Kidney epithelial cell (primary cell): Measurements from ENCODE around the gene ZNF213. TPM values are rescaled to one million over a fixed set of nuclear protein-coding genes. Genes with fewer than 3 reads are reported as not detected.

Source experiments
- DNase-seq: peaks from one replicate; pipeline ENCODE4 v3.0.0-alpha.2; 2010; ENCODE audit warnings: low read depth
- H3K27me3 ChIP-seq: 2 replicates; pipeline ENCODE4 v1.6.0; 2011; ENCODE audit warnings: low read length; ENCODE audit not compliant: control insufficient read depth, insufficient read depth
- H3K36me3 ChIP-seq: 2 replicates; pipeline ENCODE4 v1.5.1; 2011; ENCODE audit warnings: low read length; ENCODE audit not compliant: control insufficient read depth, insufficient read depth
- H3K4me3 ChIP-seq: 2 replicates; pipeline ENCODE4 v1.5.1; 2011; ENCODE audit warnings: low read depth, mild to moderate bottlenecking, control low read depth, low read length
- CTCF ChIP-seq: IDR thresholded peaks from 2 replicates; pipeline ENCODE4 v1.5.1; 2011; ENCODE audit warnings: mild to moderate bottlenecking, moderate library complexity, low read length, control low read depth, inconsistent platforms; ENCODE audit not compliant: insufficient read depth, poor library complexity, severe bottlenecking
- total RNA-seq: library from RNA; depleted of rRNA; stranded (reverse); fragments of >200 nt; gene quantifications from 2 replicates; pipeline ENCODE4 v1.2.3, GENCODE V29; 2015

The ZNF213 gene
- total RNA-seq, 1 donor from 2014 or later = 13.7 TPM

DNA sequence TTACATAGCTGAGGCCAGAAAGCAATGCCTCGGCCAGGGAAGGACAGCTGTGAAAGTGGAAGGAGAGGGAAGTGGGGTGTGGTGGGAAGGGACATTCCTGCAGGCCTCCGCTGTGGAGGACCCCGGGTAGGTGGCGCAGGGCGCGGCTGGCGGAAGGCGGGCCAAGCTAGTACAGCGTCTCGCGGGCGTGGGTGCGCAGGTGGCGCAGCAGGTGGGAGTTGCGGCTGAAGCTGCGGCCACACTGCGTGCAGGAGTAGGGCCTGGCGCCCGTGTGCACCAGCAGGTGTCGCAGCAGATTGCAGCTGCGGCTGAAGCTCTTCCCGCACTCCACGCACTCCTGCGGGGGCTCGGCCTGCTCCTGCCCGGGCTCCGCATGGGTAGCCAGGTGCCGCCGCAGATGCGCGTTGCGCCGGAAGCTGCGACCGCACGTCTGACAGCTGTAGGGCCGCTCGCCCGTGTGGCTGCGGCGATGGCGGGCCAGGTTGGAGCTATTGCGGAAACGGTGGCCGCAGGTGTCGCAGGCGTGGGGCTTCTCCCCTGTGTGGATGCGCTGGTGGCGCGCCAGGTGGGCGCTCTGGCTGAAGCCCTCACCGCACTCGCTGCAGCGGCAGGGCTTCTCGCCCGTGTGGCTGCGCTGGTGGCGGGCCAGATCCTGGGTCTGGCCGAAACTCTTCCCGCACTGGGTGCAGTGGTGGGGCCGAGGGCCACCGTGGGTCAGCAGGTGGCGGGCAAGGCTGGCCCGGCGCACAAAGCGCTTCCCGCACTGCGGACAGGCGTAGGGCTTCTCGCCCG, 45.7 kb upstream of the ZNF213 start:
- Histone ChIP-seq H3K4me3 (no peak overlapping the region), H3K36me3 (no peaks in the 10 kb centered on the region), H3K27me3 (peaks cover 24% of the 10 kb centered on the region)
- DNase-seq = no peak
- no peak for TF ChIP-seq CTCF

DNA sequence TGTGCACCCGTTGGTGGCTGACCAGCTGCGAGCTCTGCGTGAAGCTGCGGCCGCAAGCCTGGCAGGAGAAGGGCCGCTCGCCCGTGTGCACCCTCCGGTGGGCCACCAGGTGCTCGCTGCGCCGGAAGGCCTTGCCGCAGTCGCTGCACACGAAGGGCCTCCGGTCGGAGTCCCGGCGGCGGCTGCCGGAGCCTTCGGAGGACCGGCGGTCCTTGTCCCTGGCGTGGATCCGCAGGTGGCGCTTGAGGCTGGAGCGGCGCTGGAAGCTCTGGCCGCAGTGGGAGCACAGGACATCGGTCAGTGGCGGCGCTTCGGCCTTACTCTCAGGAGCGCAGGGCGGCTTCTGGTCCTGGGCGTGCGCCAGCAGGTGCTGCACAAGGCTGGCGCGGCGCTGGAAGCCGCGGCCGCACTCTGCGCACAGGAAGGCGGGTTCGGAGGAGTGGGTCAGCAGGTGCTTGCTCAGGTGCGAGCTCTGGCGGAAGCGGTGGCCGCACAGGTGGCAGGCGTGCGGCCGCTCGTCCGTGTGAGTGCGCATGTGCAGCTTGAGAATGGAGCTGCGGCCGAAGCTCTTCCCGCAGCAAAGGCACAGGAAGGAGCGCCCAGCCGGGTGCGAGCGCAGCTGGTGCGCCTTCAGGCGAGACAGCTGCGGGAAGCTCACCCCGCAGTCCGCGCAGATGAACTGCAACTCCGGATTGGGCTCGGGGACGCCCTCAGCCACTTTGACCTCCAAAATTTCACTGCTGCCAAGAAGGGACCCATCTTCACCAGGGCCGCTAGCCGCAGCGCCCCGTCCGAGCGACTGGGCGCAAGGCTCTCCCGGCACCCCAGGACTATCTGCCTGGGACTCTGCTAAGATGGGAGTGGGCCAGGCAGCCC, 44.9 kb upstream of the ZNF213 start:
- TF ChIP-seq CTCF = no peak
- H3K4me3 ChIP-seq = no peak overlapping the region
- H3K27me3 ChIP-seq = peaks cover 24% of the 10 kb centered on the region
- DNase-seq = no peak
- H3K36me3 ChIP-seq = no peaks in the 10 kb centered on the region

- no peak overlapping the region for H3K4me3 ChIP-seq
- no peaks in the 10 kb centered on the region for H3K36me3 ChIP-seq
- peaks cover 24% of the 10 kb centered on the region for H3K27me3 ChIP-seq
- DNase-seq = no peak
- TF ChIP-seq CTCF = no peak
Observed at GRCh38 chr16:3091551-3091950, 43.3 kb upstream of the ZNF213 start.

GRCh38 chr16:3092501-3092941, 42.3 kb upstream of the ZNF213 start:
- no peak for DNase-seq
- peaks cover 22% of the 10 kb centered on the region for H3K27me3 ChIP-seq
- no peak for TF ChIP-seq CTCF
- no peaks in the 10 kb centered on the region for H3K36me3 ChIP-seq
- H3K4me3 ChIP-seq = no peak overlapping the region

DNA sequence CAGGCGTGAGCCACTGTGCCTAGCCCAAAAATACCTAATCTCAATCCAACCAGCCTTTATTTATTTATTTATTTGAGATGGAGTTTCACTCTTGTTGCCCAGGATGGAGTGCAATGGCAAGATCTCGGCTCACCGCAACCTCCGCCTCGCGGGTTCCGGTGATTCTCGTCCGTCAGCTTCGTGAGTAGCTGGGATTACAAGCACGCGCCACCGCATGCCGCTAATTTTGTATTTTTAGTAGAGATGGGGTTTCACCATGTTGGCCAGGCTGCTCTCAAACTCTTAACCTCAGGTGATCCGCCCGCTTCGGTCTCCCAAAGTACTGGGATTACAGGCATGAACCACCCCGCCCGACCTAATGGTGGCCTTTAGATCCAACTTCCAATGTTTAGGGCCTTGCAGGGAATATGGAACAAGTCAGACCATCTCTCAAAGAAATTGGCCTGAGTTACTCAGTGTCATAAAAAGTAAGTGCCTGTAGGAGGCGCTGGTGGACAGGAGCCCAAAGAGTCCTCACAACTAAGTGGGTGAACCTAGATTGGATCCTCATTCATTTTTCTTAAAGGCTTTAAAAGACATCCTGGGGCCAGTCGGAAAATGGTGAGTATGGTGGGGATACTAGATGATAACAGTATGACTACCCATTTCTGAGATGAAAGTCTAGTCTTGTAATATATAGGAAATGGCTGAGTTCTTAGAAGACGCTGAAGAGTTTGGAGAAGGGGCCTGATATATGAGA, 40.4 kb upstream of the ZNF213 start:
- Histone ChIP-seq H3K36me3 (no peaks in the 10 kb centered on the region), H3K27me3 (peaks cover 26% of the 10 kb centered on the region), H3K4me3 (no peak overlapping the region)
- TF ChIP-seq CTCF = peak; percentile 51
- no peak for DNase-seq
